A549 (cell line): Measurements from ENCODE around the gene CCR5.
"Not testable (repeated sequence)": the region's sequence is repeated elsewhere in the genome, so short reads cannot be mapped to it uniquely, and the experiment has no call there.

Experiments
- EP300 ChIP-seq, 2 experiments: fragments of >200 bp; sonication (Bioruptor Twin); formaldehyde crosslinking; IDR thresholded peaks; 2 replicates in 1 of 2; 3 replicates in 1 of 2; pipeline ENCODE4 v1.6.1; 2016 to 2017
- TF ChIP-seq, protein P1 (sequence below): fragments of 450-650 bp; IDR thresholded peaks from 2 replicates; pipeline ENCODE4 v1.6.1; 2014; ENCODE audit warnings: antibody characterized with exemption
- TF ChIP-seq, protein P2 (sequence below): fragments of >200 bp; sonication (Bioruptor Twin); formaldehyde crosslinking; IDR thresholded peaks from 3 replicates; pipeline ENCODE4 v1.5.1; 2016

DNA sequence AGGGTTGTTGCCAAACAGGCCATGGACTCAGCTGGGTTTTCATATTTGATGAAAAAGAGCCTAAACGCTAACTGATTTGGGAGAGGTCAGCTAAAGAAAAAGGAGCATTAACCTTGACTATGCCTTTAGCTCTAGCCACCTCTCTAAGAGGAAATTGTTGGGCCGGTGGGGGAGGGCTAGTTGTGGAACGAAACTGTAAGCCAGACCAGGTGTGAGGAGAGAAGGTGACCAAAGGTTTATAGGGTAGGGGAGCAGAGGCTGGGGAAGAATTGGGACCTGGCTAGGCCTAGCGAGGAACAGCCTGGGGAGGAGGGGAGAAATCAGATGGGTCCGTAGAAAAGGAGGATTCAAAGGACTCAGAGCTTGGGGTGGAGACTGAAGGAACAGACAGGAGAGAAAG is 20.8 kb downstream of the CCR5 start:
- TF ChIP-seq, protein P1, sequence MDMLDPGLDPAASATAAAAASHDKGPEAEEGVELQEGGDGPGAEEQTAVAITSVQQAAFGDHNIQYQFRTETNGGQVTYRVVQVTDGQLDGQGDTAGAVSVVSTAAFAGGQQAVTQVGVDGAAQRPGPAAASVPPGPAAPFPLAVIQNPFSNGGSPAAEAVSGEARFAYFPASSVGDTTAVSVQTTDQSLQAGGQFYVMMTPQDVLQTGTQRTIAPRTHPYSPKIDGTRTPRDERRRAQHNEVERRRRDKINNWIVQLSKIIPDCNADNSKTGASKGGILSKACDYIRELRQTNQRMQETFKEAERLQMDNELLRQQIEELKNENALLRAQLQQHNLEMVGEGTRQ: not testable (repeated sequence)
- TF ChIP-seq EP300 (IDR thresholded peaks at IDR 0.05): not testable (repeated sequence)
- TF ChIP-seq, protein P2, sequence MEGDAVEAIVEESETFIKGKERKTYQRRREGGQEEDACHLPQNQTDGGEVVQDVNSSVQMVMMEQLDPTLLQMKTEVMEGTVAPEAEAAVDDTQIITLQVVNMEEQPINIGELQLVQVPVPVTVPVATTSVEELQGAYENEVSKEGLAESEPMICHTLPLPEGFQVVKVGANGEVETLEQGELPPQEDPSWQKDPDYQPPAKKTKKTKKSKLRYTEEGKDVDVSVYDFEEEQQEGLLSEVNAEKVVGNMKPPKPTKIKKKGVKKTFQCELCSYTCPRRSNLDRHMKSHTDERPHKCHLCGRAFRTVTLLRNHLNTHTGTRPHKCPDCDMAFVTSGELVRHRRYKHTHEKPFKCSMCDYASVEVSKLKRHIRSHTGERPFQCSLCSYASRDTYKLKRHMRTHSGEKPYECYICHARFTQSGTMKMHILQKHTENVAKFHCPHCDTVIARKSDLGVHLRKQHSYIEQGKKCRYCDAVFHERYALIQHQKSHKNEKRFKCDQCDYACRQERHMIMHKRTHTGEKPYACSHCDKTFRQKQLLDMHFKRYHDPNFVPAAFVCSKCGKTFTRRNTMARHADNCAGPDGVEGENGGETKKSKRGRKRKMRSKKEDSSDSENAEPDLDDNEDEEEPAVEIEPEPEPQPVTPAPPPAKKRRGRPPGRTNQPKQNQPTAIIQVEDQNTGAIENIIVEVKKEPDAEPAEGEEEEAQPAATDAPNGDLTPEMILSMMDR: not testable (repeated sequence)
